HG03575 (cell line): ENCODE data around the gene PAK4.

Experiments
- ATAC-seq: cut with Tn5 transposase; IDR thresholded peaks from one replicate; pipeline ENCODE4 v1.9.1; 2021; ENCODE audit not compliant: unreplicated experiment, insufficient number of reproducible peaks, low FRiP score; ENCODE audit errors: extremely low read depth

Gene PAK4

DNA sequence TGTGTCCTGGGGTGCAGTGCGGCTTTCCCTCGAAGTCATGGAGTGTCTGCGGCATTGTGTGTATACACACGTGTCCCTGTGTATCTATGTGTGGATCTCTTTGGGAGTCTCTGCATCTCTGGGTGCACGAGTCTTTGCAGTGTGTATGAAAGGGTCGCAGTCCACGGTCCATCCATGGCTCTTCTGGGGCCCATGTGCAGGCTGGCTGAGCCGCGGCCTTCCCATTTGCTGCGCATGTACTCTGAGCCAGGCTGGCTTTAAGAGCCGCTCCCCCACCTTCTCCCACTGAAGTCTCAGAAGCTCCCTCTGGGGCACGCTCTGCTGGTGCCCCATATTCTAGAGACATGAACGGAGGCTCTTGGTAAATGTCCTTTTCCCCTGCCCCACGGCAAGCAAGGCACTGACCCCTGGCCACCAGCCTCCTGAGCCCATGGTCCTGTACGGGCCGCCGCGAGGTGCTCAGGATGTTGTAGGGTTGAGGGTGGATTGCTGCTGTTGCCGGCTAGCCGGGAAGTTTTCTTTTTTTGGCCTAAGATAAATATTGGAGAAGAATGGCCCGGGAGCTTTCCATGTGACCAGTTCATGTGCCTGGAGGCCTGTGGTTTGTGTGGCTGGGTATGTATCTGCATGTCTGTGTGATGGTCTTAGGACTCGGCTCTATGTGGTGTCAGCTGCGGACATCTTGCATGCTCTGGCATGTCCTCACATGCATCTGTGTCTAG lies 31.9 kb downstream of the PAK4 start:
- no peak for ATAC-seq

DNA sequence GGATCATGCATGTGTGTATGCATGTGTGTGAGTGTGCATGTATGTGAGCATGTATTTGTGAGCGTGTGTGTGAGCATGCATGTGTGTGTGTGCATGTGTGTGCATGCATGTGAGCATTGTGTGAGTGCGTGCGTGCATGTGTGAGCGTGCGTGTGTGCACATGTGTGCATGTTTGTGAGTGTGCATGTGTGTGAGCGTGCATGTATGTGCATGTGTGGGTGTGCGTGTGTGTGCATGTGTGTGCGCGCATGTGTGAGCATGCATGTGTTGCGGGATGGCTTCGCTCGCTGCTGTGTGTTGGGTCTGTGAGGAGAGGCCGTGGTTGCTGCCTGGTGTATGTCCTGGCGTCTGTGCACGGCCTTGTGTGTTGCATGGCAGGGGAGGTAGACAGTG lies 32.4 kb downstream of the PAK4 start:
- no peak for ATAC-seq

DNA sequence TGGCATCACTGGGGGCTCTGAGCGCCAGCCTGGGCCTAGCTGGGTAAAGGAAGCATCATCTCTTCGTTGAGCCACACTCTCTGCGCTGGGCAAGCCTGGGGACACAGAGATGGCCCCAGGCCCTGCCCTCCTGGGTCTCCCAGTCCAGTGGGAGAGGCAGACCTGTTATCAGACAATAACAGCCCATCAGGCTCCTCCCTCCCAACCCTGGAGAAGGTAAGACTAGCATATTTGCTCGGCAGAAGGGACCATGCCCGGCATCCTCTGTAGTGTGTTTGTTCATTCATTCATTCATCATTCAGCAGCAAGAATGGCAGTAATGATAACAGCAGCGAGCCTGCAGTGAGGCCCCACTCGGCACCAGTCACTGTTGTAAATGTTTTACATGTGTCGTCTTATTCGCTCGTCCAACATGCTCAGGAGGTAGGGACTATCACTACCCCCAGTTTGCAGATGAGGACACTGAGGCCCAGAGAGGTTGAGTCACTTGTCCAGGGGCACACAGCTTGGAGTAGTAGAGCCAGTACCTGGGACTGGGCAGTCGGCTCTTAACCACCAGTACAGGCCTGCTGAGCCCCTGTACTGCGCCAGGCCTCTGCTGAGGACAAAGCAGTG lies 33.2 kb downstream of the PAK4 start:
- no peak for ATAC-seq

DNA sequence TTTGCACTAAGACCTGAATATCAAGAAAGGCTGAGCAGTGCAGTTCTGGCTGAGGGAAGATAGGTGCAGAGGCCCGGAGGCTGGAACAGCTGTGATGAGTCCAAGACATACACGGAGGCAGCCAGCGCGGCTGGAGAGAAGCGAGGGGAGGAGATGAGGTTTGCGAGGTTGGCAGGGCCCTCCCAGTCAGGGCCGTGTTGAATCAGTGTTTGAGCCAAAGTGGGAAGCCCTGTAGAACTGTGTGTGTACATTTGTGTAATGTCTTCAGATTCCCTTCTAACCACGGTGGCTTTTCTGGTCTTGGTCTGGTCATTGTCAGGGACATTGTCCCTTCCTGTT lies 34.9 kb downstream of the PAK4 start:
- ATAC-seq = no peak

DNA sequence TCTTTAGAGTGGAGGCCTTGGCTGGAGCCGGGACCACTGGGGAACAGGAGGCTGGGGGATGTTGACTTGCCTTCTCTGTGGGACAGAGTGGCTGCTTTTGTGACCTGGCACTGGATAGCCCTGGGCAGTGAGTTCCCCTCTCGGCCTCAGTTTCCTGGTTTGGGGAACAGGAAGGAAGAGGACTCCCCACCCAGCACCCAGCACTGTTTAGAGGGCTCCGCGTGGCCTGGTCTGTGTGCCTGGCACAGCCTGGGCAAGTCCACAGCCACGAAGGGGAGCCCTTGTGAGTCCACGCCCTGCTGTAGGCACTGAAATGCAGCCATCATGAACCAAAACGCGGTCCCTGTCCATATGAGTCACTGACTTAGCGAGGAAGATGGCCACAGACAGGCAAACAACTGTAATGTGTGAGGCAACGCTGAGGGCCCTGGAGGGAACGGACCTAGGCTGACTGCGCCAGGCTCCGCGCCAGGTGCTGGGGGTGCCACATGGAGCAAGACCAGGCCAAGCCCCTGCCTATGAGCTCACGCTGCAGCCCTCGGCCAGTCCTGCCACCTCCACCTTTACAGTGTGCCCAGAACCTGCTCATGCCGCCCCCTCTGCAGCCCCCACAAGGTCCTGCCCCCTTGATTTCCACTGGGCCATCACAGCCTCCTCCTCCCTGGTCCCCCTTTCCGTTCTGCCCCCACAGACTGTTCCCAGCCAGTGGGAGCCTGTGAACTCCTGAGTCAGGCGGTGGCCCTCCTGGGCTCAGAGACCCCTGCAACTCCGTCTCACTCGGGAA lies 35.5 kb downstream of the PAK4 start:
- no peak for ATAC-seq

DNA sequence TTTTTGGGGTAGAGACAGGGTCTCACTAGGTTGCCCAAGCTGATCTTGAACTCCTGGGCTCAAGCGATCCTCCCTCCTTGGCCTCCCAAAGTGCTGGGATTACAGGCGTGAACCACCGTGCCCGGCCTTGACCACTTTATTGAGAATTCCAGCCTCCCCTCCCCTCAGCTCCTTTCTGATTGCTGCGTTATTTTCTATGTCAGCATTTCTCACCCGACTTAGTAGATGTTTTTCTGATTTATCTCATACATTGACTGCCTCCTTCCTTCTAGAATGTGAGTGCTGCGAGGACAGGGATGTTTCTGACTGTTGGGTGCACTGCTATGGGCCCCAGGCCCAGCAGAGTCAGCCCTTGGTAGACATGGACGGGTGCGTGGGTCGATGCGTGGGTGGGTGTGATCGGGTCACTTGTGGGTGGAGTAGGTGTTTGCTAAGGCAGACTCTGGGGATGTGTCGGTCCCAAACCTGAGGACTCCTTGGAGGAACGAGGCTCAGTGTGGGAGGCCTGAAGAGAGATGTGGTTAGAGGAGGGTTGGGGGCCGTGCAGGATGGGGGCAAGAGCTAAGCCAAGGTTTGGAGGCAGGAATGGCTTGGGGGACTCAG lies 37.0 kb downstream of the PAK4 start:
- ATAC-seq = no peak

DNA sequence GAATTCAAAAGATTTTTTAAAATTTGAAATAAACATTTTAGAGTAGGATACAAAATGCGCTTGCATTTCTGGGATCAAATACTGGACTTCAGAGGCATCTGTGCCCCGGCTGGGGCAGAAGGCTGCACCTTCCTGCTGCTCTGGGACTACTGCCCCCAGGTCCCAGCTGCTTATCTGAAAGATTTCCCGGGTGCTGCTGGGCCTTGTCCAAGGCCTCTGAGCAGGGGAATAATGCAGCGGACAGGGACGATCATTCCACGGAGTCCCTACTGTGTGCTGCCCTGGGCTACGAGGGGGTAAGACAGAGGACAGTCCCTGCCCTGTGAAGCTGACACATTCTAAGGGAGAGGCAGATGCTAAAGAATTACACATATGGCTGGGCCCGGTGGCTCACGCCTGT lies 38.0 kb downstream of the PAK4 start:
- no peak for ATAC-seq

DNA sequence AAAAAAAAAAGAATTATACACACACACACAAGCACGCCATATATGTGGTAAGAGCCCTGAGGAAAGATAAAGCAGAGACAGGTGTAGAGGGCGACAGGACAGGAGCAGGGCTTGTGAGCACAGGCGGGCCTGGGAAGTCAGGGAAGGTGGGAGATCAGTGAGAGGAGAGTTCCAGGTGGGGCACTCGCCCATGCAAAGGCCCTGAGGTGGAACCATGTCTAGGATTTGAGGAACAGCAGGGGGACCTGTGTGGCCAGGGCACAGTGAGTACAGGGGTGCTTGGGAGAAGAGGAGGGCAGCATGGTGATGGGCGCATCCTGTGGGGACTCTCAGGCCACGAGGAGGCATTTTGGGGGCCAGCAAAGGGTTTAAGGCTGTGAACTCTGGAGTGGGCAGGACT lies 38.7 kb downstream of the PAK4 start:
- ATAC-seq = no peak

DNA sequence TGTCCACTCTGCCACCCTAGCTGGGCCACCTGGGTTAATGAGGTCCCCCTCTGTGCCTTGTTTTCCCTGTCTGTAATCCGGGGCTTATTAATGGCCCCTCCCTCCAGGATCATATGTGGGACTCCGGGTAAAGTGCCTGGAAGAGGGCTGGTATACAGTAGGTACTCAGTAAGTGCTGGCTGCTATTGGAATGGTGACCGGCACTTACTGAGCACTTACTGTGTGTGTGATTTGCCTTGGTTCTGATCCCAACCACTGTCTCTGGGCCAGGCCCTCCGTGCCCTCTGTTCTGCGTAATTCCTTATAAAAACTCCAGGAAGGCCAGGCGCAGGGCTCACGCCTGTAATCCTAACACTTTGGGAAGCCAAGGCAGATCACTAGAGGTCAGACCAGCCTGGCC lies 40.3 kb downstream of the PAK4 start:
- no peak for ATAC-seq

DNA sequence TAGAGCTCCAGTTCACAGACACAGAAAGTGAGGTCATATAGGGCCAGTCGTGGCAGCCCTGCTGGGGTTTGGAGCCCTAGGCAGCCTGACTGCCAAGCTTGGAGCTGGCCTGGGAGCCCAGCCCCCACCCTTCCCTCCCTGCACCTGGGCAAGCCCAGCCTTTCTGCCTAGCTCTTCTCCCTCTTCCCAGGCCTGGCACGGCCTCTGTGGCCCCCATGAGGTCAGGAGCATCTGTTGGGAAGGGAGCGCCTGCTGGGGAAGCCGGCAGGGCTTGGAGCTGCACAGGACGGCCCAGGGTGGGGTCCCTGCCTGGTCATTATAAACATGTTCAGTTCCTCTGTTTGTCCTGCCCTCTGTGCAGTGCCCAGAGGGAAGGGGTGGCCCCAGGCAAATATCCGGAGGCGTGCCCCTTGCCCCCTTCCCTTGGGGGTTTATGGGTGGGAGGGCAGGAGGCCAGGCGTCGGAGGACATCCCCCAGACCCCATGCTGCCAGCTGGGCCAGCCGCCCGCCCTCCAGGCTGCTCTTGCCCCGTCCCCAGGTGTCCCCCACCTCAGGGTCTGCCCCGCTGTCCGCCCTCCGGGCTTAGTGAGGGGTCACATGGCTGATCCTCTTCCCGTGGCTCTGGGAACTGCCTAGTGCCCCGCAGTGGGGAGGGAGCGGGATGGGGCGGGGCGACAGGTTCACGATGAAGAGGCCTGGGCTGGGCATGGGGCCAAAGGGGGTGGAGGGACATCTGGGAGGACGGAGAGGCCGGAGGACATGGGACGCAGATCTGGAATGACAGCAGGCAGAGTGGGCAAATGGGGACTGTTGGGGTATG lies 41.2 kb downstream of the PAK4 start:
- ATAC-seq = no peak

DNA sequence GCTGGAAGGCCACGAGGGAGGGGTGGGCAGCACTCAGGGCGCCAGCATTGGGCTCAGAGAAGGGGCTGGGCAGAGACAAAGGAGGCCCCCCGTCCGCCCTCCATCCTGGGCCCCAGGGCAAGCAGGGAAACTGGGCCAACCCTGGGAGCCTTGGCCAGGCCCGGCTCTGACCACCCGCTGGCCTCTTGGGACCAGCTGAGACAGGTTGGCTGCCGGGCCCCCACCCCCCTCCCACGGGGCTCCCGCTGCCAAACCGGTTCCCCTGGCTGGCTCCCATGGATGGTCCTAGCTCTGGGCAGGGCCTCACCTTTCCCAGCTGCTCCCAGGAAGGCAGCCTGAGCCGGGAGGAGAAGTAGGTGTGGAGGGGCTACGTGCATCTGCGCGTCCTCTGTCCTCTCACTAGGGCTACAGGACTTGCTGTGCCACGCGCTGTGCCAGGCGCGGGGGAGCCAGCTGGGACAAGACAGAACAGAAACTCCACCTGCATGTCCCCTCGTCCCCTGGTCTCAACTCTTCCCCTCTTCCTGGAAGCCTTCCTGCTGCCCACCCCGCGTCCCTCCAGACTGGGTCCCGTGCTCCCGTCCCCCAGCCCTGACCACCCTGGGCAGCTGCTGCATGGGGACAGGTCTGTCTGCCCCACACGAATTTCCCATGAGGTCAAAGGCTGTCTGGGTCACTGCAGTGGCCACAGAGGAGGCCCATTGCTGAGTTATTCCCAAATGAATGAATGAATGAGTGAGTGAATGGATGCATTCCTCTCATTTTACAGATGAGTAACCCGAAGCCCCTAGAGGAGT lies 42.1 kb downstream of the PAK4 start:
- no peak for ATAC-seq

DNA sequence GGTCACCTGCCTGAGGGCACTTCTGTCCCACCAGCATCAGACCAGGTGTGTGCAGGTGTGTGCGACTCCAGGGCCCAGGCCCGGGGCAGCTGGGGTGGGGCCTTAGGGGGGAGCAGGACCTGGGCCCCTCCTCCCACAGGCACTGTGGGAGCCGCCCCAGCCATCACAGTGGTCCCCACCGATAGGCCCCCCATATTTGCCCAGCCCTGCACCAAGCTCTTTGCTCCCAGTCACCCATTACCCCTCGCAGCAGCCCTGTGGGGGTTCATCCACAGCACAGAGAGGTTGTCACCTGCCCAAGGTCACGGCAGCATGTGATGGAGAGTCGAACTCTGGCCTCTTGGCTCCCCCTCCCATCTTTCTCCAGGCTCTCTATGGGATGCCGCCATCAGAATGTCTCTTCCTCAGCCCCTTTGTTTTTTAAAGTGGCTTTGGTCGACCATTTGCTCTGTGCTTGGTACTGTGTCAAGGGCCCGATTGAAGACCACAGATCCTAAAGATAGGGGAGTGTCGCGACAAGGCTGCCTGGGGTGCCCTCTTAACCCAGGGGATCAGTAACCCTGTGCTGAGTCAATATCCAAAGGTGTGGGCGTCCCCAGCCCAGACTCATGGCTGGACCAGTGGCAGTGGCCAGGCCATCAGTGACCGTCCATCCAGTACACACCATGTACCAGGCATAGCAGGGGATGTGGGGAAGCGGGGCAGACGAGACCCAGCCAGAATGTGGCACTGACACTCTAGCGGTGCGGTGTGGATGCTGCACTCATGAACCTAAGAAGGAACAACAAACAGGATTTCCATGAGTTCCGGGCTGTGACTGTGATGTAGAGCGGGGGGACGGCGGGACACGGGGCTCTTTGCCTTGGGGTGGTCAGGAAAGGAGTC lies 42.9 kb downstream of the PAK4 start:
- no peak for ATAC-seq

DNA sequence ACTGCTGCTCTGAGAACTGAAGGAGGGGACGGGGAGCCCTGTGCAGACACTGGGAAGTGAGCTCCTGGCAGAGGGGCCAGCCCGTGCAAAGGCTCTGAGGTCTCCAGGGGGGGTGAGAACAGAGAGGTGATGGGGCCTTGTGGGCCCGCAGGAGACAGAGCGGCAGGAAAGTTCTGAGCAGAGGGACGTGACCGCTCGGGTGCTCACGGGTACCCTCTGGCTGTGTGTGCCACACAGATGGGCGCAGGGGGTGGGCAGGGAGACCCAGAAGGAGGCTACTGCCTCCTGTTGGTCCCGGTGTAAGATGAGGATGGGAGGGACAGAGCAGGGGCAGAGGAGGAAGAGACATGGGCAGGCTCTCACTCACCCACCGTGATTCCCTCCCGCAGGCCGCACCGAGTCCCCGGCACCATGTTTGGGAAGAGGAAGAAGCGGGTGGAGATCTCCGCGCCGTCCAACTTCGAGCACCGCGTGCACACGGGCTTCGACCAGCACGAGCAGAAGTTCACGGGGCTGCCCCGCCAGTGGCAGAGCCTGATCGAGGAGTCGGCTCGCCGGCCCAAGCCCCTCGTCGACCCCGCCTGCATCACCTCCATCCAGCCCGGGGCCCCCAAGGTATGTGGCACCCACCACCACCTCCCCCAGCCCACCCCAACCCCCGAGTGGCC lies 43.7 kb downstream of the PAK4 start:
- ATAC-seq = no peak

DNA sequence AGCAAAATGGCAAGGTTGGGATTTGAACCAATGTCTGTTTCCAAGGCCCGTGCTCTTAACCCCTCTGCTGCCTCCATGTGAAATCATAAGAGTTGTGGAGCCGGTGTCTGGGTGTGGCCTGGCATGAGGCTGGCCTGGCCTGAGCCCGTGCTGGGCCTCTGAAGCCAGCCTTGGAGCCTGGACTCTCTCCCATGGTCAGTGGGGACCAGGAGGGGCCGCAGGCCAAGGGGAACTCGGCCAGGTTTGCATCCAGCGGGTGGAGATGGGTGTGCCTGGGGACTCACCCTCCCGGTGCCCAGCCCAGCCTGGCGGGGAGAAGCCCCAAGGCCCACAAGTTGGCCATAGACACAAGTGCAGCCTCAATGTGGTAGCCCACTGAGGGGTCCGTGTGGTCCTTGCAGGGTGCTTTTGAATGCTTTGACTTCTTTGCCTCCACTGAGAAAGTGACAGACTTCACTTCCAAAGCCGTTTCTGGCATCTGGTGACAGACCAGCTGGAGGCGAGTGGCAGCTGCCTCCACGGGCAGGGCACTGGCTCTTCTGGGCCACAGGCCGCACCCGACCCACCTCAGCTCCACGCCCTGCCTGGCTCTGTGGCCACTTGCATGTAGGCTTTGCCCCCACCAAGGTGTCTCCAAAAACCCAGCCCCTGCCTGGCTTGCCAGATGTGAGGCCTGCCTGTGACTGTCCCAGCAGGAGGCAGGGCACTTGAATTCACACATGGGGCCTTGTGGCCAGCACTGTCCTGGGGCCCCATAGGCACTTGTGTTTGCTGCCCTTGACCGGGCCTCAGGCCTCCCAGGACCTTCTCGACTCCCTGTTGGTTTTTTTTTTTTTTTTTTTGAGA lies 45.0 kb downstream of the PAK4 start:
- ATAC-seq = no peak

DNA sequence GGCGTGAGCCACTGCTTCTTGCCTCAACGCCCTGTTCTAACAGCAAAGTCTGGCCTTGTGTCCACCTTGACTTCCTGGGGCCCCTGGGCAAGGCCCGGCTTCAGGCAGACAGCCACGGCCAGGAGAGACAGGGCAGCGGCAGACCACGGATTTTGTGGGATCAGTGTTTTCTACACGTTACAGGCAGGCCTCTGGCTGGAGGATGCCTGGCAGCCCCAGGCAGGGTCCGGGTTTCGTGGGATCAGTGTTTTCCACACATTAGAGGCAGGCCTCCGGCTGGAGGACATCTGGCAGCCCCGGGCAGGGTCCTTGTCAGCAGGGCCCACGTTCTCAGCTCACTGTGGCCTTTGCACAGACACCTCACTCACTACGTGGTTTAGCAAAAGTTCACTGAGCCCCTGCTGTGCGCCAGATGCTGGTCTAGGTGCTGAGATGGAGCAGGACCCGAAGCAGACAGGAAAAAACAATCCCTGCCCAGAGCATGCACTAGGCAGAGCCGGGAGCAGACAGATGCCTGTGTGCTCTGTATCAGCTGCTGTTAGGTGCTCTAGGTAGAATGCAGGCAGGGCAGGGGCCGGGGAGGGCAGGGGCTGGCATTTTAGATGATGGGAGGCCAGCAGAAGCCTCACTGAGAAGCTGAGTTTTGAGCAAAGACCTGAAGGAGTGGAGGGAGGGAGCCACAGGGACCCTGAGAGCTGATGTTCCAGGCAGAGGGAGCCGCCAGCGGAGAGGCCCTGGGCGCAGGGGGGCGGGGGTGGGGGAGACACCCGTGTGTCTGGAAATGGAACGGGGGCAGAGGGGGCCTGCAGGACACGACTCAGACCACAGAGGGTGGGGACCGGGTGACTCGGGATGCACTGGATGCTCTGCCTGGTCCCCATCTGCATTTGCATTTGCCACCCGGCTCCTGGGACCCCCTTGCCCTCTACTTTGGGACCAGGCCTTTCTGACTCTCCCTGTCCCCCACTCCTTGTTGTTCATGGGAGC lies 46.2 kb downstream of the PAK4 start:
- no peak for ATAC-seq
